Effector memory CD8-positive, alpha-beta T cell (primary cell): ENCODE data around the gene NELL1.

Source experiments
- ATAC-seq: fragments of 150-1000 bp; cut with Tn5 transposase; replicated peaks from 2 replicates; pipeline ENCODE4 v1.10.0; 2021; ENCODE audit warnings: mild to moderate bottlenecking, moderate library complexity
- DNase-seq, 3 experiments: peaks; one replicate each; pipeline ENCODE4 v3.0.0; 2021
- H3K27ac Mint-ChIP-seq, 2 donors: one replicate each; pipeline ENCODE4 v1.8.0; 2022; ENCODE audit warnings: mild to moderate bottlenecking in 2 of 2, mixed read lengths in 2 of 2, moderate library complexity in 2 of 2
- H3K27me3 Mint-ChIP-seq, 2 donors: one replicate each; pipeline ENCODE4 v1.8.0; 2022; ENCODE audit warnings: mixed read lengths in 2 of 2
- H3K36me3 Mint-ChIP-seq: one replicate; pipeline ENCODE4 v1.8.0; 2022; ENCODE audit warnings: mild to moderate bottlenecking, moderate library complexity, mixed read lengths; ENCODE audit not compliant: insufficient read depth
- H3K4me1 Mint-ChIP-seq, 2 donors: one replicate each; pipeline ENCODE4 v1.8.0; 2022; ENCODE audit warnings: low read depth in 2 of 2, mixed read lengths in 2 of 2
- H3K4me3 Mint-ChIP-seq, 2 donors: one replicate each; pipeline ENCODE4 v1.8.0; 2022; ENCODE audit warnings: mild to moderate bottlenecking in 2 of 2, mixed read lengths in 2 of 2, moderate library complexity in 2 of 2
- H3K9me3 Mint-ChIP-seq, 2 donors: one replicate each; pipeline ENCODE4 v1.8.0; 2022; ENCODE audit warnings: mixed read lengths in 2 of 2
- total RNA-seq, 9 experiments: gene quantifications; one replicate each; lab custom pipeline; 2026; lab: John Stamatoyannopoulos, UW

The NELL1 gene
- total RNA-seq: 0 to 0.12 (median 0) reads per million in 9 experiments

GRCh38 chr11:20668844-20669819 is at the start of gene NELL1:
NELL1 (plus strand) TSS chr11:20669586.
- Mint-ChIP-seq H3K4me3 (no peak within 1 kb of the TSS), H3K4me1 (peaks cover 7 to 11% of the 10 kb centered on the region in 2 donors), H3K27ac (no peak within 1 kb of the TSS), H3K27me3 (peaks cover 54 to 86% of the 10 kb centered on the region in 2 donors), H3K36me3 (no peaks in the 10 kb centered on the region), H3K9me3 (no peaks in the 10 kb centered on the region)
- DNase-seq (no peak), ATAC-seq (no peak)

DNA sequence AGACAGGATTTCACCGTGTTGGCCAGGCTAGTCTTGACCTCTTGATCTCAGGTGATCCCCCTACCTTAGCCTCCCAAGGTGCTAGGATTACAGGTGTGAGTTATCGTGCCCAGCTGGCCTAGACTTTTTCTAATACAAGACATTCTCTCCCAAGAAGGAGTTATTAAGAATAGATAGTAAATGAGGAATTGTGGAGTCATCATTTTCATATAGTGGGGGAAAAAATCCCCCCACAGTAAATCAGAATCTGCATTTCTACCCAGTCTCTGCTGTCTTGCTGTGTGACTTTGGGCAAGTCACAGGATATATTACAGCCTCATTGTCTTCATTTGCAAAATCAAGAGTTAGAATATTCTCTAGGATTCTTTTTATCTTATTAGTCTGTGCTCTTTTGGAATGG is 48.4 kb upstream of the NELL1 start:
- no peak for DNase-seq
- H3K27me3 Mint-ChIP-seq: peaks cover 26 to 41% of the 10 kb centered on the region in 2 donors
- no peak for ATAC-seq
- H3K36me3 Mint-ChIP-seq: no peaks in the 10 kb centered on the region
- H3K4me3 Mint-ChIP-seq: no peak overlapping the region
- no peaks in the 10 kb centered on the region for H3K9me3 Mint-ChIP-seq
- no peaks in the 10 kb centered on the region for H3K4me1 Mint-ChIP-seq
- no peak overlapping the region for H3K27ac Mint-ChIP-seq

- H3K27ac Mint-ChIP-seq: no peak overlapping the region
- no peak overlapping the region for H3K4me3 Mint-ChIP-seq
- H3K27me3 Mint-ChIP-seq: peaks cover 26 to 42% of the 10 kb centered on the region in 2 donors
- H3K4me1 Mint-ChIP-seq: no peaks in the 10 kb centered on the region
- no peak for ATAC-seq
- no peaks in the 10 kb centered on the region for H3K36me3 Mint-ChIP-seq
- DNase-seq: no peak
- H3K9me3 Mint-ChIP-seq: no peaks in the 10 kb centered on the region
Observed at GRCh38 chr11:20621679-20622078, 47.7 kb upstream of the NELL1 start.

GRCh38 chr11:20623252-20623651 is 46.1 kb upstream of the NELL1 start:
- H3K27me3 Mint-ChIP-seq: peaks cover 19 to 47% of the 10 kb centered on the region in 2 donors
- H3K27ac Mint-ChIP-seq: peak overlapping the region in 1 of 2 donors; percentile 26
- no peaks in the 10 kb centered on the region for H3K9me3 Mint-ChIP-seq
- no peak overlapping the region for H3K4me3 Mint-ChIP-seq
- DNase-seq (no peak), ATAC-seq (no peak)
- no peaks in the 10 kb centered on the region for H3K36me3 Mint-ChIP-seq
- H3K4me1 Mint-ChIP-seq: no peaks in the 10 kb centered on the region

DNA sequence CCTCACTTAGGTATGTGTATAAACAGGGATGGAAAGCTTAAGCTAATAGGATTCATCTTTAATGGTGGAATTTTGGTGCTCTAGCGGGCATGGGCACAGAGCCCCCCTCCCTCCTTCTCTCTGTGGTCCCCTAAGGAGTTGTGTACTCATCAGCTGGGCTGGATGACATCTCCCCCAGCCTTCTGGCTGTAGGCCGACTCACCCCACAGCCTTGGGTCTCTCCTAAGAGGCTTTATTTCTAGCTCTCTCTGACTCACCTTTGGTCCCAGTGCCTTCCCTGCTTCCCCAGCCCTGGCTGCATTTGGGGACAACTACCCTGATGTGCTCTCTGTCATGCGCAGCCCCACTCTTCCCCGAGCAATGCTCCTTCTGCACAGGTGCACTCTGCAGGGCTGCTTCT is 43.1 kb upstream of the NELL1 start:
- Mint-ChIP-seq H3K4me1 (no peaks in the 10 kb centered on the region), H3K9me3 (no peaks in the 10 kb centered on the region), H3K27me3 (peaks cover 19 to 49% of the 10 kb centered on the region in 2 donors), H3K4me3 (no peak overlapping the region), H3K36me3 (no peaks in the 10 kb centered on the region), H3K27ac (no peak overlapping the region)
- ATAC-seq (no peak), DNase-seq (no peak)

- Mint-ChIP-seq H3K27ac (no peak overlapping the region), H3K27me3 (peaks cover 19 to 49% of the 10 kb centered on the region in 2 donors), H3K4me3 (no peak overlapping the region), H3K36me3 (no peaks in the 10 kb centered on the region), H3K4me1 (no peaks in the 10 kb centered on the region), H3K9me3 (no peaks in the 10 kb centered on the region)
- ATAC-seq: no peak
- DNase-seq: no peak
Observed at GRCh38 chr11:20627026-20627425, 42.4 kb upstream of the NELL1 start.

DNA sequence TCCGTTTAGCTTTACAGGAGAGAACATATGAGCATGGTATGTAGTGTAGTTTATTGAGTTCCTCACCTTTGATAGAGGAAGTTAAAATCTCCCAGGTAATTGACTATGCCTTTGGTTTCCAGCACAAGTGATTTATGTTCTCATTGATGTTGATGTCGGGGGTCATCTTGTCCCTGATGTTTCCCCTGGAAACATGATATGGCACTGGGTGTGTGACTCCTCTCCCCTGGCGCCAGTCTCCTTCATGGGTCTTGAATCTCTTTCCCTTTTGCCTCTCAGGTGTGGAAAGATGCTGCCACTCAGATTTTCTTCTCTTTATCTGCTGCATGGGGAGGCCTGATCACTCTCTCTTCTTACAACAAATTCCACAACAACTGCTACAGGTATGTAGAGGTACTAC is 41.7 kb upstream of the NELL1 start:
- Mint-ChIP-seq H3K4me3 (no peak overlapping the region), H3K27ac (no peak overlapping the region), H3K4me1 (no peaks in the 10 kb centered on the region), H3K9me3 (no peaks in the 10 kb centered on the region), H3K36me3 (no peaks in the 10 kb centered on the region), H3K27me3 (peaks cover 19 to 49% of the 10 kb centered on the region in 2 donors)
- no peak for ATAC-seq
- no peak for DNase-seq

GRCh38 chr11:20631519-20632168 is 37.7 kb upstream of the NELL1 start:
- Mint-ChIP-seq H3K4me3 (no peak overlapping the region), H3K27ac (no peak overlapping the region), H3K9me3 (no peaks in the 10 kb centered on the region), H3K4me1 (no peaks in the 10 kb centered on the region), H3K36me3 (no peaks in the 10 kb centered on the region), H3K27me3 (peaks cover 18 to 30% of the 10 kb centered on the region in 2 donors)
- DNase-seq: no peak
- ATAC-seq: no peak

DNA sequence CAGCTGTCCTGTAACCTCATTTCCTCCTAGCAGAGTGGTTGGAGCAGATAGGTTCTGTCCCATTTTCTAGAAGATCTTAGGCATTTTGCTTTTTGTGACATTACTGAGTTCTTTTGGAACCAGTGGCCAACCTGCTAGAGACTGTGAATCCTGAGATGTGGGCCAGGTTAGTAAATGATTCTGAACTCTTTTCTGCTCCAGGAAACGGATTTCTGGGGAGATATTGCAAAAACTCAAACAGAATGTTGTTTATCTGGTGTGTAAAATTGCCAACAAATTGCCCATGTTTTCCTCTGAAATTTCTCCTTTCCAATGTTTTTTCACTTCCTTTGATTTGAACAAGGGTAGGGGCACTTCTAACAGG is 37.2 kb upstream of the NELL1 start:
- no peak overlapping the region for H3K4me3 Mint-ChIP-seq
- DNase-seq (no peak), ATAC-seq (no peak)
- no peaks in the 10 kb centered on the region for H3K4me1 Mint-ChIP-seq
- peaks cover 18 to 28% of the 10 kb centered on the region in 2 donors for H3K27me3 Mint-ChIP-seq
- H3K9me3 Mint-ChIP-seq: no peaks in the 10 kb centered on the region
- no peaks in the 10 kb centered on the region for H3K36me3 Mint-ChIP-seq
- no peak overlapping the region for H3K27ac Mint-ChIP-seq

GRCh38 chr11:20634044-20634443 is 35.3 kb upstream of the NELL1 start:
- H3K27ac Mint-ChIP-seq: no peak overlapping the region
- no peak overlapping the region for H3K4me3 Mint-ChIP-seq
- no peak for ATAC-seq
- H3K36me3 Mint-ChIP-seq: no peaks in the 10 kb centered on the region
- no peaks in the 10 kb centered on the region for H3K9me3 Mint-ChIP-seq
- H3K4me1 Mint-ChIP-seq: no peaks in the 10 kb centered on the region
- H3K27me3 Mint-ChIP-seq: peaks cover 18 to 27% of the 10 kb centered on the region in 2 donors
- DNase-seq: no peak

- Mint-ChIP-seq H3K4me1 (no peaks in the 10 kb centered on the region), H3K27ac (no peak overlapping the region), H3K27me3 (peaks cover 18 to 27% of the 10 kb centered on the region in 2 donors), H3K4me3 (no peak overlapping the region), H3K9me3 (no peaks in the 10 kb centered on the region), H3K36me3 (no peaks in the 10 kb centered on the region)
- DNase-seq: no peak
- ATAC-seq: no peak
Observed at GRCh38 chr11:20634781-20635180, 34.6 kb upstream of the NELL1 start.

GRCh38 chr11:20638074-20638473 is 31.3 kb upstream of the NELL1 start:
- DNase-seq (no peak), ATAC-seq (no peak)
- H3K36me3 Mint-ChIP-seq: no peaks in the 10 kb centered on the region
- no peak overlapping the region for H3K4me3 Mint-ChIP-seq
- H3K9me3 Mint-ChIP-seq: no peaks in the 10 kb centered on the region
- no peak overlapping the region for H3K27ac Mint-ChIP-seq
- H3K27me3 Mint-ChIP-seq: peaks cover 18 to 45% of the 10 kb centered on the region in 2 donors
- H3K4me1 Mint-ChIP-seq: no peaks in the 10 kb centered on the region

DNA sequence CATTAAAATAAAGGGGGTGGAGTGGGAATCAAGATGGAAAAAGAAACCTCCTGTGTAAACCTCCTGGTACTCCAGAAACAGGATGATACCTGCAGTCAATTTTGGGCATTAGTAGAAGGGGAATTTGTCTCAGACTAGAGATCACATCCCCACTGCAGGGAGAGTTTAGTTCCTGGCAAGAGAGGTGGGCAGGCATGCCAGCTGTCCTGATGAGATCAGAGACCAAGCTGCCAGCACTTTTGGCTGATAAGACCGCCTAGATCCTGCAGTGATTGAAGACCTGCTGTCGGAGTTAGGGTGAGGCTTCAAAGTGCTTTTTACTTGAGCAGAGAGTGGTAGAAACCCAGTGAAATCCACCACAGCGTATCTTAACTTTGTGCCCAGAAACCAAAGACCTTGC is 29.7 kb upstream of the NELL1 start:
- no peaks in the 10 kb centered on the region for H3K36me3 Mint-ChIP-seq
- H3K4me3 Mint-ChIP-seq: no peak overlapping the region
- H3K9me3 Mint-ChIP-seq: no peaks in the 10 kb centered on the region
- DNase-seq (no peak), ATAC-seq (no peak)
- H3K4me1 Mint-ChIP-seq: no peaks in the 10 kb centered on the region
- peaks cover 15 to 45% of the 10 kb centered on the region in 2 donors for H3K27me3 Mint-ChIP-seq
- H3K27ac Mint-ChIP-seq: no peak overlapping the region

GRCh38 chr11:20640401-20640800 is 29.0 kb upstream of the NELL1 start:
- no peak for DNase-seq
- no peaks in the 10 kb centered on the region for H3K9me3 Mint-ChIP-seq
- no peak for ATAC-seq
- H3K36me3 Mint-ChIP-seq: no peaks in the 10 kb centered on the region
- H3K4me3 Mint-ChIP-seq: no peak overlapping the region
- peaks cover 8 to 51% of the 10 kb centered on the region in 2 donors for H3K27me3 Mint-ChIP-seq
- H3K27ac Mint-ChIP-seq: no peak overlapping the region
- H3K4me1 Mint-ChIP-seq: no peaks in the 10 kb centered on the region
